A549 (cell line): ENCODE measurements around the gene DNAJC19.

Experiments
- BHLHE40 ChIP-seq: IDR thresholded peaks from 2 replicates; pipeline ENCODE4 v1.6.1; 2012; ENCODE audit warnings: low read depth, low read length, inconsistent platforms
- CEBPB ChIP-seq, 2 experiments: fragments of >200 bp in 1 of 2; sonication (Bioruptor Twin) in 1 of 2; formaldehyde crosslinking in 1 of 2; IDR thresholded peaks; 2 replicates each; pipeline ENCODE4 v1.6.1; 2012 to 2016
- CTCF ChIP-seq: fragments of >200 bp; sonication (Bioruptor Twin); formaldehyde crosslinking; IDR thresholded peaks from 3 replicates; pipeline ENCODE4 v1.5.1; 2016
- EP300 ChIP-seq, 2 experiments: fragments of >200 bp; sonication (Bioruptor Twin); formaldehyde crosslinking; IDR thresholded peaks; 2 replicates in 1 of 2; 3 replicates in 1 of 2; pipeline ENCODE4 v1.6.1; 2016 to 2017
- POLR2A ChIP-seq: IDR thresholded peaks from 2 replicates; pipeline ENCODE4 v1.6.1; 2012; ENCODE audit warnings: mild to moderate bottlenecking, low read length
- ZFP36 ChIP-seq: fragments of 450-650 bp; IDR thresholded peaks from 2 replicates; pipeline ENCODE4 v1.6.1; 2014; ENCODE audit warnings: borderline replicate concordance; ENCODE audit not compliant: partially characterized antibody
- TF ChIP-seq, protein P1 (sequence below): IDR thresholded peaks from 2 replicates; pipeline ENCODE4 v1.6.1; 2012; ENCODE audit warnings: low read depth, borderline replicate concordance
- TF ChIP-seq, protein P2 (sequence below): fragments of 200-600 bp; sonication (generic); IDR thresholded peaks from 2 replicates; pipeline ENCODE4 v1.6.1; 2016; ENCODE audit warnings: antibody characterized with exemption, mild to moderate bottlenecking, moderate library complexity

GRCh38 chr3:180996415-180996932, 6.9 kb upstream of the DNAJC19 start:
- TF ChIP-seq CTCF (no peak), POLR2A (no peak), EP300 (IDR thresholded peaks at IDR 0.05) (no peak), ZFP36 (no peak), BHLHE40 (no peak), CEBPB (IDR thresholded peaks at IDR 0.05) (no peak)
- TF ChIP-seq, protein P1, sequence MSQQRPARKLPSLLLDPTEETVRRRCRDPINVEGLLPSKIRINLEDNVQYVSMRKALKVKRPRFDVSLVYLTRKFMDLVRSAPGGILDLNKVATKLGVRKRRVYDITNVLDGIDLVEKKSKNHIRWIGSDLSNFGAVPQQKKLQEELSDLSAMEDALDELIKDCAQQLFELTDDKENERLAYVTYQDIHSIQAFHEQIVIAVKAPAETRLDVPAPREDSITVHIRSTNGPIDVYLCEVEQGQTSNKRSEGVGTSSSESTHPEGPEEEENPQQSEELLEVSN = no peak
- TF ChIP-seq, protein P2, sequence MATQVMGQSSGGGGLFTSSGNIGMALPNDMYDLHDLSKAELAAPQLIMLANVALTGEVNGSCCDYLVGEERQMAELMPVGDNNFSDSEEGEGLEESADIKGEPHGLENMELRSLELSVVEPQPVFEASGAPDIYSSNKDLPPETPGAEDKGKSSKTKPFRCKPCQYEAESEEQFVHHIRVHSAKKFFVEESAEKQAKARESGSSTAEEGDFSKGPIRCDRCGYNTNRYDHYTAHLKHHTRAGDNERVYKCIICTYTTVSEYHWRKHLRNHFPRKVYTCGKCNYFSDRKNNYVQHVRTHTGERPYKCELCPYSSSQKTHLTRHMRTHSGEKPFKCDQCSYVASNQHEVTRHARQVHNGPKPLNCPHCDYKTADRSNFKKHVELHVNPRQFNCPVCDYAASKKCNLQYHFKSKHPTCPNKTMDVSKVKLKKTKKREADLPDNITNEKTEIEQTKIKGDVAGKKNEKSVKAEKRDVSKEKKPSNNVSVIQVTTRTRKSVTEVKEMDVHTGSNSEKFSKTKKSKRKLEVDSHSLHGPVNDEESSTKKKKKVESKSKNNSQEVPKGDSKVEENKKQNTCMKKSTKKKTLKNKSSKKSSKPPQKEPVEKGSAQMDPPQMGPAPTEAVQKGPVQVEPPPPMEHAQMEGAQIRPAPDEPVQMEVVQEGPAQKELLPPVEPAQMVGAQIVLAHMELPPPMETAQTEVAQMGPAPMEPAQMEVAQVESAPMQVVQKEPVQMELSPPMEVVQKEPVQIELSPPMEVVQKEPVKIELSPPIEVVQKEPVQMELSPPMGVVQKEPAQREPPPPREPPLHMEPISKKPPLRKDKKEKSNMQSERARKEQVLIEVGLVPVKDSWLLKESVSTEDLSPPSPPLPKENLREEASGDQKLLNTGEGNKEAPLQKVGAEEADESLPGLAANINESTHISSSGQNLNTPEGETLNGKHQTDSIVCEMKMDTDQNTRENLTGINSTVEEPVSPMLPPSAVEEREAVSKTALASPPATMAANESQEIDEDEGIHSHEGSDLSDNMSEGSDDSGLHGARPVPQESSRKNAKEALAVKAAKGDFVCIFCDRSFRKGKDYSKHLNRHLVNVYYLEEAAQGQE = no peak
